PC-9 (cell line): ENCODE results near the gene KRT1. TPM values are rescaled to one million over a fixed set of nuclear protein-coding genes. Genes with fewer than 3 reads are reported as not detected.

ENCODE experiments used
- BruUV-seq: library from RNA; stranded (reverse); fragments of 400-500 nt; replicated peaks from 2 replicates; lab custom pipeline; 2021; lab: Mats Ljungman, UMichigan
- CTCF ChIA-PET: fragments of 300-600 bp; sonication (Branson Sonifier 250); formaldehyde crosslinking; loops from one replicate; lab custom pipeline; 2022; ENCODE audit warnings: antibody characterized with exemption; lab: Charles Lee
- POLR2A ChIA-PET: fragments of 300-600 bp; sonication (Branson Sonifier 250); formaldehyde crosslinking; loops from one replicate; lab custom pipeline; 2022; ENCODE audit warnings: antibody characterized with exemption; ENCODE audit not compliant: unreplicated experiment; lab: Charles Lee
- DNase-seq, 2 experiments: peaks; one replicate each; pipeline versions ENCODE4 v3.0.0 to v3.0.0-alpha.2; 2015 to 2022; ENCODE audit warnings: mixed read lengths in 1 of 2
- H2AFZ ChIP-seq: fragments of 200-600 bp; sonication (generic); 2 replicates; pipeline ENCODE4 v1.8.1; 2017; ENCODE audit warnings: antibody characterized with exemption
- H3F3A ChIP-seq: fragments of 200-600 bp; sonication (generic); 2 replicates; pipeline ENCODE4 v1.8.1; 2017; ENCODE audit warnings: antibody characterized with exemption, mild to moderate bottlenecking, low read depth; ENCODE audit not compliant: insufficient read depth
- H3K27ac ChIP-seq: fragments of 200-600 bp; sonication (generic); 2 replicates; pipeline ENCODE4 v1.6.1; 2016; ENCODE audit warnings: mixed run types
- H3K27me3 ChIP-seq: fragments of 200-600 bp; sonication (generic); 2 replicates; pipeline ENCODE4 v1.6.1; 2016; ENCODE audit warnings: low read depth, mixed run types; ENCODE audit not compliant: insufficient read depth
- H3K36me3 ChIP-seq: fragments of 200-600 bp; sonication (generic); 2 replicates; pipeline ENCODE4 v1.6.1; 2016; ENCODE audit warnings: low read depth, mixed run types
- H3K4me1 ChIP-seq: fragments of 200-600 bp; sonication (generic); replicated peaks from 2 replicates; pipeline ENCODE4 v1.6.1; 2016; ENCODE audit warnings: mixed run types; ENCODE audit not compliant: insufficient read depth
- H3K4me2 ChIP-seq: fragments of 200-600 bp; sonication (generic); 2 replicates; pipeline ENCODE4 v1.6.1; 2017; ENCODE audit warnings: mixed run types
- H3K4me3 ChIP-seq: fragments of 200-600 bp; sonication (generic); 2 replicates; pipeline ENCODE4 v1.6.1; 2016; ENCODE audit warnings: mixed run types
- H3K79me2 ChIP-seq: fragments of 200-600 bp; sonication (generic); 2 replicates; pipeline ENCODE4 v1.6.1; 2017; ENCODE audit warnings: low read depth, mixed run types
- H3K9me2 ChIP-seq: fragments of 200-600 bp; sonication (generic); 2 replicates; pipeline ENCODE4 v1.8.1; 2017; ENCODE audit warnings: mild to moderate bottlenecking; ENCODE audit not compliant: insufficient read depth
- H3K9me3 ChIP-seq: fragments of 200-600 bp; sonication (generic); 2 replicates; pipeline ENCODE4 v1.8.1; 2016; ENCODE audit warnings: low read depth; ENCODE audit not compliant: insufficient read depth
- H4K20me1 ChIP-seq: fragments of 200-600 bp; sonication (generic); 2 replicates; pipeline ENCODE4 v1.8.1; 2017; ENCODE audit not compliant: insufficient read depth
- EZH2 ChIP-seq: fragments of 200-600 bp; sonication (generic); IDR thresholded peaks from 2 replicates; pipeline ENCODE4 v1.8.0; 2017; ENCODE audit warnings: antibody characterized with exemption, low read depth
- intact Hi-C: fragments of 100-400 bp; cut with micrococcal nuclease; formaldehyde crosslinking; loops from one replicate; pipeline ENCODE4 v1.10.0; 2022; ENCODE audit not compliant: unreplicated experiment
- total RNA-seq: library from RNA; stranded (reverse); gene quantifications from 2 replicates; pipeline ENCODE4 v1.2.3, GENCODE V29; 2021
- TF ChIP-seq, protein P1 (sequence below): fragments of 200-600 bp; sonication (generic); conservative IDR thresholded peaks from 2 replicates; pipeline ENCODE4 v1.6.1; 2017; ENCODE audit warnings: mixed run types, antibody characterized with exemption, mild to moderate bottlenecking, moderate library complexity

The KRT1 gene
- total RNA-seq, 1 experiment from 2014 or later, result not detected

DNA sequence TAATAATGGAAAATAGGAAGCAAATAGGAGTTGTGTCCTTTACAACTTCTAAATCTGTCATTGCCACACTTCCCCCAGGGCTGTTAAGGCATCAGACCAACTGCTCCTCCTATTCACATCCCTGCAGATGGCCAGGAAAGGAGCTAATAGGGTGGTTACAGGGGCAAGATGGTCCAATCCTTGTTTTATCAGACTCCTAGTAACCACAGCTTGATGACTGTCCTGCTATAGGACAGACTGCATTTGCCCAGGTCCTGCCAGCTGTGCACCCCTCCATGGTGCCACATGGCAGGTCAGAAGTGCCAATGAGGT is 17.3 kb downstream of the KRT1 start:
- ChIA-PET CTCF (no interaction called here), POLR2A (no interaction called here)
- TF ChIP-seq, protein P1, sequence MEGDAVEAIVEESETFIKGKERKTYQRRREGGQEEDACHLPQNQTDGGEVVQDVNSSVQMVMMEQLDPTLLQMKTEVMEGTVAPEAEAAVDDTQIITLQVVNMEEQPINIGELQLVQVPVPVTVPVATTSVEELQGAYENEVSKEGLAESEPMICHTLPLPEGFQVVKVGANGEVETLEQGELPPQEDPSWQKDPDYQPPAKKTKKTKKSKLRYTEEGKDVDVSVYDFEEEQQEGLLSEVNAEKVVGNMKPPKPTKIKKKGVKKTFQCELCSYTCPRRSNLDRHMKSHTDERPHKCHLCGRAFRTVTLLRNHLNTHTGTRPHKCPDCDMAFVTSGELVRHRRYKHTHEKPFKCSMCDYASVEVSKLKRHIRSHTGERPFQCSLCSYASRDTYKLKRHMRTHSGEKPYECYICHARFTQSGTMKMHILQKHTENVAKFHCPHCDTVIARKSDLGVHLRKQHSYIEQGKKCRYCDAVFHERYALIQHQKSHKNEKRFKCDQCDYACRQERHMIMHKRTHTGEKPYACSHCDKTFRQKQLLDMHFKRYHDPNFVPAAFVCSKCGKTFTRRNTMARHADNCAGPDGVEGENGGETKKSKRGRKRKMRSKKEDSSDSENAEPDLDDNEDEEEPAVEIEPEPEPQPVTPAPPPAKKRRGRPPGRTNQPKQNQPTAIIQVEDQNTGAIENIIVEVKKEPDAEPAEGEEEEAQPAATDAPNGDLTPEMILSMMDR, result no peak
- TF ChIP-seq EZH2, result no peak
- H3K9me2 ChIP-seq, result no peaks in the 10 kb centered on the region
- H3K79me2 ChIP-seq, result no peaks in the 10 kb centered on the region
- BruUV-seq, result no TSS peak
- H3K36me3 ChIP-seq, result no peaks in the 10 kb centered on the region
- no peak overlapping the region for H3K27ac ChIP-seq
- intact Hi-C loops, result no loop called here
- no peak overlapping the region for H2AFZ ChIP-seq
- no peaks in the 10 kb centered on the region; the same call in 1 of the 2 replicates for H3K9me3 ChIP-seq
- H3K4me1 ChIP-seq, result no peaks in the 10 kb centered on the region
- DNase-seq, result no peak
- no peaks in the 10 kb centered on the region for H4K20me1 ChIP-seq
- H3K4me2 ChIP-seq, result no peak overlapping the region
- H3F3A ChIP-seq, result no peaks in the 10 kb centered on the region
- H3K27me3 ChIP-seq, result no peaks in the 10 kb centered on the region
- no peak overlapping the region for H3K4me3 ChIP-seq

DNA sequence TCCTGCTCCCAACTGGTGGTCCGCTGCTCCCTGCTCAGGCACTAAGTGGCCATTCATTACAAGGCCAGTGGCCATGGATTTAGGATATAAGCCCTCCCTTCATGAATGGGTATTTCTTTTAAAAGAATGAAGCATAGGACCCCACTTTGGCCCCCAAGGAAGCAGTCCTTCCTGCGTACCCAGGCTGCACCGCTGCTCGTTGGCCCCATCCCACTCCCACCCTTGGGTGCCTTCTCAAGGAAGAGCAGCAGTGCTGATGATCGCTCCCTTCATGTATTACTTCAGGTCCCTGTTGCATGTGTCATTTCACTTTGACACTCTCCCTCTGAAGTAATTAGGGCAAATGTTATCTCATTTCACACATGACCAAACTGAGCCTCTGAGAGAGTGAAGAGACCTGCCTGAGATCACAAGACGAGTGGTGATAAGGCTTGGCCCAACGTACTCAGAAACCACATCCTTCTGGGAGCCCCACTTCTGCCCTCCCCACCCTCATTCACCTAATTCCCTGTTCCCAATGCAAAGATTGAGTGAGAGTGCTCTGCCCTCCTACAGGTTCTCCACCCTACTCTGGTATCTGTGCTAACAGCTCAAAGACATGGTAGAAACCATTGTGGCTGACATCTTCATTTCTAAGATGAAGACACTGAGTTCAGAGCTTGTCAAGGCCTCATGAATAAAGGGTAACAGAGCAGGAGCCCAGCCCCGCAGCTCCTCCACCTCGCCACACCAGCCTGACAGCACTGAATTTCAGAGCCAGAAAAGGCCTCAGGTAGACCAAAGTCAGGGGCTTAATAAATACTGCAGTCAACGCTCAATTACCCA is 17.9 kb downstream of the KRT1 start:
- BruUV-seq, result no TSS peak
- no peaks in the 10 kb centered on the region for H3K4me1 ChIP-seq
- ChIA-PET POLR2A (no interaction called here), CTCF (no interaction called here)
- H3K9me3 ChIP-seq, result no peaks in the 10 kb centered on the region
- H3K27ac ChIP-seq, result no peak overlapping the region
- no peak for TF ChIP-seq EZH2
- TF ChIP-seq, protein P1, result no peak
- H3K9me2 ChIP-seq, result no peaks in the 10 kb centered on the region
- H3F3A ChIP-seq, result no peaks in the 10 kb centered on the region
- H2AFZ ChIP-seq, result no peak overlapping the region
- H3K4me3 ChIP-seq, result no peak overlapping the region
- no peaks in the 10 kb centered on the region for H3K79me2 ChIP-seq
- H3K27me3 ChIP-seq, result no peaks in the 10 kb centered on the region
- no peak overlapping the region for H3K4me2 ChIP-seq
- intact Hi-C loops, result no loop called here
- DNase-seq, result no peak
- H3K36me3 ChIP-seq, result no peaks in the 10 kb centered on the region
- H4K20me1 ChIP-seq, result no peaks in the 10 kb centered on the region

DNA sequence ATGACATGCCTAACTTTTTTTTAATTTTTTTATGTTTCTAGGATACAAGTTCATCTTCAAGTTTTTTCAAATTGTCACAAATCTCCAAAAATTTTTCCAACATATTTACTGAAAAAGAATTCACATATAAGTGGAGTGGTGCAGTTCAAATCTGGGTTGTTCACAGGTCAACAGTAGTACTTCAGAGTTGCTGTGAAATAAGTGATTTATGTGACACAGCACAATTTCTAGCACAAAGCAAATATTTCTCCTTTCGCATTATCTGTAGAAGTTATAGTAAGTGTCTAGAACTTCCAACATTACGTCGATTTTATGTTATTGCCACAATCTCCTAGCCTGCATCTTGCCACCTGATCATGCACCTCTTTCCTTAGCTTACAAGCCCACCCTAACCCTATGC is 18.5 kb downstream of the KRT1 start:
- TF ChIP-seq EZH2, result no peak
- TF ChIP-seq, protein P1, result no peak
- no peak overlapping the region for H3K27ac ChIP-seq
- H3K9me2 ChIP-seq, result no peaks in the 10 kb centered on the region
- H2AFZ ChIP-seq, result no peak overlapping the region
- intact Hi-C loops, result no loop called here
- H3K36me3 ChIP-seq, result no peaks in the 10 kb centered on the region
- H3K4me2 ChIP-seq, result no peak overlapping the region
- no peaks in the 10 kb centered on the region for H3K4me1 ChIP-seq
- H4K20me1 ChIP-seq, result no peaks in the 10 kb centered on the region
- H3K27me3 ChIP-seq, result no peaks in the 10 kb centered on the region
- no peaks in the 10 kb centered on the region for H3K79me2 ChIP-seq
- BruUV-seq, result no TSS peak
- no peaks in the 10 kb centered on the region for H3F3A ChIP-seq
- CTCF ChIA-PET, result no interaction called here
- H3K9me3 ChIP-seq, result no peaks in the 10 kb centered on the region
- POLR2A ChIA-PET, result no interaction called here
- DNase-seq, result no peak
- no peak overlapping the region for H3K4me3 ChIP-seq
